Measurements from ENCODE around the gene ZNF575.
"Not testable (repeated sequence)": the region's sequence is repeated elsewhere in the genome, so short reads cannot be mapped to it uniquely, and the experiment has no call there.

Gene ZNF575

DNA sequence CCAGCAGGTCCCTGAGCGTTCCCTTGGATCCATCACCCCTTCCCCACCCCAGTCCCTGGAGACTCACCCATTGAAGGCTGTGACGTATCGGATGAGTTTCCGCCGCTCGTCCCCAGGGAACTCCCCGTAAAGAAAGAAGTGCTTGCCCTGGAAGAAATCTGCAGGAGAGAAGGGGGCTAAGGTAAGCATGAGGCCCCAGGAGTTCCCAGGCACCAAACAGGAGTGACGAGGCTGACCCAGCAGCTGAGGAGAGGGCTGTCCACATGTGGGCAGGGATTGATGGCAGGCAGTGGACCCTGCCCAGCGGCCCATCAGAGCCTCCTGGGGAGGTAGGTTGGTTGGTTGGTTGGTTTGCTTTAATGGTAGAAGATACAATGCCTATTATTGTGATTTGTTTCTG is 11.1 kb downstream of the ZNF575 start:
- DNase-seq (ENCODE audit: low spot score) = no peak

DNA sequence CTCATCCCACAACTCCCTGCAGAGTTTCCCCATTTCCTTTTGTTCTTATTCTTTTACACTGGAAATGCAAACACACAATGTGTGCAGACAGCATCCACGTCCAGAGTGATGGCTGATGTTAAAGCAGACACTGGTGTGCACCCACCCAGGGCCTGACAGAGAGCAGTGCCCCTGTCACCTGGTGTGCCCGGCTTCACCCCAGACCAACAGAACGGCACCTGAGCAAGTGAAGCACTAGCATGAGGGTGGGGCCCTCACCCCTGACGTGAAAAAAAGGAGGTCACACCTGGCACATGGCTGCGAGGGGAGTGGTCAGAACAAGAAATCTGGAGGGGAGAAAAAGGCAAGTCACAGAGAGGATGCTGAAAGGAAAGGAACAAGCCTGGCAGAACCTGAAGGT is 12.3 kb downstream of the ZNF575 start:
- no peak for DNase-seq (ENCODE audit: low spot score)

DNA sequence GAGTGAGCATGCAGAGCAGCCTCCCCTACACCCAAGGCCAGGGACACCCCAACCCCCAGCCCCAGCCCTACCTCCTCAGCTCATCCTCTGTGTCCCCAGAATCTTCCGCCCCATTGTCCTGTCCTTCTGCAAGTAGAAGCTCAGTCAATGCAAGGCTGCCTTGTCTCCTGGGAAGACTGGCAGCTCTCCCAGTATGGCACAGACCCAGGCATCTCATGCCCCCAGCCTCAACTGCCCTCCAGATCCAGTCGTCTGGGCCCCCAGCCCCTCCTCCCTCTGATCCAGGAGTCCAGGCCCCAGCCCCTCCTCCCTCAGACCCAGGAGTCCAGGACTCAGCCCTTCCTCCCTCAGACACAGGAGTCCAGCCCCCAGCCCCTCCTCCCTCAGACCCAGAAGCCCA is 13.0 kb downstream of the ZNF575 start:
- no peak for DNase-seq (ENCODE audit: low spot score)

DNA sequence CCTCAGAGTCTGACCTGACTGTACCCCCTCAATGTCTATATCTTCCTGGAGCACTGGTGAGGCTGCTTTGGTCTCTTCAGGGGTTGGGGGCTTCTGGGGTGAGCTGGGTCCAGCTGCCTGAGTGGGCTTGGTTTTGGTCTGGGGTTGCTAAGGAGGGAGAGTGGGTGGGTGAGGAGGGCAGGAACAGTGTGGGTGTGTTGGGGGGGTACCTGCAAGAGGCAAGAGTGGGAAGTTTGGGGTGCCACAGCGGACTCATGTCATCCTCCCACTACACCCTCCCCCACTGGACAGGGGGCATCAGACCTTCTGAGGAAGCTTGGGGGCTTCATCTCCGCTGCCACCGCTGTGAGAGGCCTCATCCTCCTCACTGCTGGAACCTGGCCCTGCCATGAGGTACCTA is 13.6 kb downstream of the ZNF575 start:
- no peak for DNase-seq (ENCODE audit: low spot score)

DNA sequence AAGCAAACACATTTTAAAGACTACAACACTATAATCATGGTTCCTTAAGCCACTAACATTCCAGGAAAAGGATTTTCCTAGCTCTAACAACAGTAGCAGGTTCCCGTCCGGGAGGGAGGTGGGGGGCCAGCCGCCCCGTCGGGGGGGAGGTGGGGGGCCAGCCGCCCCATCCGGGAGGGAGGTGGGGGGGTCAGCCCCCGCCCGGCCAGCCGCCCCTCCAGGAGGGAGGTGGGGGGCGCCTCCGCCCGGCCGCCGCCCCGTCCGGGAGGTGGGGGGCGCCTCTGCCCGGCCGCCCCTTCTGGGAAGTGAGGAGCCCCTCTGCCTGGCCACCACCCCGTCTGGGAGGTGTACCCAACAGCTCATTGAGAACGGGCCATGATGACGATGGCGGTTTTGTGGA is 14.9 kb downstream of the ZNF575 start:
- not testable (repeated sequence) for DNase-seq (ENCODE audit: low spot score)

DNA sequence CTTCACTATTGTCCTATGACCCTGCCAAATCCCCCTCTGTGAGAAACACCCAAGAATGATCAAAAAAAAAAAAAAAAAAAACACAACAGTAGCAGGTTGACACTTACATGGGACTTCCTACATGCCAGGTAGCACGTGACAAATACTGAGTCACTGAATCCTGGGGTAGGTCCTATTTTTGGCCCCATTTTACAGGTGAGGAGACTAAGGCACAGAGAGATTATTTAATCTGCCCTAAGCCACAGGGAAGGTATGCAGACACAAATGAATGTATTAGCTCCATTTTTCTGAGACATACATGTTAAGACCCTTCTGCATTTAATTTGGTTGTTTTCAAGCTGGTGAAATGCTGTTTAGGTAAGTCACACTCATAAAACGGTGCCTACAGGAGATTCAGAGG is 15.7 kb downstream of the ZNF575 start:
- DNase-seq (ENCODE audit: low spot score) = no peak

DNA sequence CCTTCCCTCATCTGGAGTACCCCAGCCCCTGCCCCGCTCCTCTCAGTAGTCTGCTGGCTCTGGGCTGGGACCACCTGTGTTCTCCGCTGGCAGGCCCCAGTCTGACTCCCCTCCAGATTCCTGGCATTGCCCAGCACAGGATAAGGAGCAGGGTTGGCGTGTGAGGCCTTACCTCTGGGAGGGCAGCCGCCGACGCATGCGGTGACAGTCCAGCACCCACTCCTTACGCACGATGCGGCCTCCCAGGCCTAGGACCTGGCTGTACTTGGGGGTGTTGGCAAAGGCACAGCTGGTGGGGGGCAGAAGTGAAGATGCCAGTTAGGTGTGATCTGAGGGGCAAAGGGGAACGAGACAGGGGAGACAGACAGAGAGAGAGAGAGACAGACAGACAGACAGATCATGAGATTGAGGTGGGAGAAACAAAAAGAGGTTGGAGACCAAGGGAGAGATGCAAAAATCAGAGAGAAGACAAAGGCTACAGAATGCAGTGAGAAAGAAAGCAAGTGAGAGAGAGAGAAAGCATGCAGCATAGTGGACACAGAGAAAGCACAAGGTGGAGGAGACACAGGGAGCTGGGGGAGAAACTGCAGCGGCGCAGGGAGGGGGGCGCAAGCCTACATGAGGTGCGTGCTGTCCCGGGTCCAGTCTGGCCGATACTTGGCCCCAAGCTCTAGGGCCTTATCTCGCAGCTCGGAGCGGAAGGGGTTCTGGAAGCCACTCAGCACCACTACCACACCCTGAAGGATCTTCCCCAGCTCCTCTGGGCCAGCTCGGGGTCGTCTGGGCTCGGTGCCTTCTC is 18.6 kb downstream of the ZNF575 start:
- no peak for DNase-seq (ENCODE audit: low spot score)

DNA sequence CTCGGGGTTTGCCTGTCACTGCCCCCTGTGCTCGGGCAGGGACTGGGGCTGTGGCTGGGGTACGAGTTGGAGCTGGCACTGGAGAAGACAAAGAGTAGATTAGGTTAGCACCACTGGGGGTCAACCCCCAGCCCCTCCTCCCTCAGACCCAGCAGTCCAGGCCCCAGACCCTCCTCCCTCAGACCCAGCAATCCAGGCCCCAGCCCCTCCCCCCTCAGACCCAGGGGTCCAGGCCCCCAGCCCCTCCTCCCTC is 19.1 kb downstream of the ZNF575 start:
- DNase-seq (ENCODE audit: low spot score) = no peak

DNA sequence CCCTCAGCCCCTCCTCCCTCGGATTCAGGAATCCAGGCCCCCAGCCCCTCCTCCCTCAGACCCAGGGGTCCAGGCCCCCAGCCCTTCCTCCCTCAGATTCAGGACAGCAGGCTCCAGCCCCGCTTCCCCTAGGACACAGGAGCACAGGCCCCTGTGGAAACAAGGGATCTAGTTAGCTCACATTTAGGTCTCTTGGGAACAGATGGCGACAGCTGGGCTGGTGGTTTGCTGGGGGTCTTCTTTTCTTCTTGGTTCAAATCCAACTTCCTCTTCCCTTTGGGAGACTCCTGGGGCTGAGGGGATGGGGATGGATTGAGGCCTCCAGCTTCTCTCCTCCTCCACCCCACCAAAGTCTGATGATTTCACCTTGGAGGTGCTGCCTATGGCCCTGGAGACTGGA is 19.6 kb downstream of the ZNF575 start:
- no peak for DNase-seq (ENCODE audit: low spot score)

DNA sequence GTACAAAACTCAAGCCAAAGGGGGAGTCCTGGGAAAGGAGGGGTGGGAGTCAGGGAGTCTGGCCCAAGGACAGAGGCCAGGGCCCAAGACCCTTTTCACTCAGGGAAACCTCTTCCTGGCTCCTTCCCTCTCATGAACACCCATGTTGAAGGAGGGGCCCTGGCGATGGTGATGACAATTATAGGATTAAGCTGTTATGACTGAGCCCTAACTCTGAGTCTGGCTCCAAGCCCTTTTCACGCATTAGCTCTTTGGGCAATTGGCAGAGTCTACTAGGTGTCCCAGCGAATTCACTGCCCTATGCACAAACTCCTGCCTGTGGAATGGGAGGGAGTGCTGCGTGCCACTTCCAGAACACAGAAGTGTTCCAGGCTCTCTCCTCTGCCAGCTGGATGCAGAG is 20.7 kb downstream of the ZNF575 start:
- DNase-seq (ENCODE audit: low spot score) = no peak

DNA sequence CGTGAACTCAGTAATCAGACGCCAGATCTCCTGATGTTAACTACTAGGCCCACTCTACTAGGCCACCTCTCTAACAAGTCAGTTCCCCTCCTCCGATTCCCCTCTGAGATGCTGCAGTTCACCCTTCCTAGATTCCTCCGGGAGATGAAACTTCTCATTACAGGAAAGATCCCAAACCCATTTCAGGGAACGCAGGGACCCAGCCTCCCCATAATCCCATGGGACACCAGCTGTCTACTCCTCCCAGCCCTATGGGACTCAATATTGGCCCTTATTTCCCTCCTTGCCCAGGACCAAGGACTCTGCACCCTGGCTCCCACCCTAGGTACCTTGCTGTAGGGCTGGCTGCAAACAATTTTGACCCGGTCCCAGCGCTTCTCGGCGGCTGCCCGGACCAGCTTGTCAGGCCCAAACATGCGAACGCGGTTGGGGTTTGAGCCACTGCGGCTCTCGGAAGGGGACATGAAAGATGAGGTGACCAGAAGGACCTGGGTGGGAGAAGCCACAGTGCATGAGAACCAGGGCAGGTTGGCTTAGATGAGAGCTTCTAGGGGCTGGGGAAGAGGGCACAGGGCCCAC is 21.4 kb downstream of the ZNF575 start:
- DNase-seq (ENCODE audit: low spot score) = no peak

DNA sequence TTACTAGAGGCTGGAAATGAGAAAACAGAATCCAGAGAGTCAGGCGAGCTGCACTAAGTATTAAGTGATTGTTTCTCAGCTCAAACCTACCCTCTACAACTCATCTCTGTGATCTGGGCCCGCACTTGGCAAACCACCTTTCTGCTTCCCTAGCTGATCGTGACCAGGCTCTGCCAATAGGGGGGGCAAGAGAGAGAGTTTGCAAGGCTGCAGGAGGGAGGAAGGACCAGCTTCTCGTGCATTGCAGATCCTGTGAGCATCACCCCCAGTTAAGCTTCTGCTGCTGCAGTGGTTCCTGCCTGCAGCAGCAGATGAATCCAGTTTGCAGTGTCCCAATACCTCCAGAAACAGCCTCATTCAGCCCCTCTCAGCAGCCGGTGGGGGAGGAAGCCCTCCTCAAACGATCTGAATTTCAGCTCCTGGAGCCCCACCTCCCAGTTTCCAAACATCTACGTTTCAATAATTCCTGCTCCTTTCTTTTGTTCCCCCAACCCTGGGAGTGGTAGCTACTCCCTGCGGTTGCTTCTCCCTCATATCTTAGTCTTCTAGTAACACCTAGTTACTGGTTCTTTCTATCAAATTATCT is 22.3 kb downstream of the ZNF575 start:
- peak; percentile 87 for DNase-seq (ENCODE audit: low spot score)

DNA sequence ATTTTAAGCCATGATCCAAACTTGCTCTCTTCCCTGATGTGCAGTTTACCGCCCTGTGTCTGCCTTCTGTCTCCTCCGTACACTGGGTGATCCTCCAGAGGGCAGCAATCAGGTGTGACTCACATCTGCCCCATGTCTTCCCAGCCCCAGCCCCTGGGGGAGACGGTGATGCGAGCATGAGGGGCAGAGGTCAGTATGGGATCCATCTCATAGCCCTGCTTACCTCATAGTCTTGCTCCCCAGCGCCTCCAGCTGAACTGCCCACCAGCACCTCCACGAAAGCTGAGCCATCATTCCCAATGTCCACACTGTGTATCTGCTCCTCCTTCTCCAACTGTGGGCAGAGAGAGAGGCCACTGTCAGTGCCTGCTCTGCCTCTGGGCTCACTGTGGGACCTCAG is 27.7 kb downstream of the ZNF575 start:
- DNase-seq (ENCODE audit: low spot score) = peak; percentile 17

DNA sequence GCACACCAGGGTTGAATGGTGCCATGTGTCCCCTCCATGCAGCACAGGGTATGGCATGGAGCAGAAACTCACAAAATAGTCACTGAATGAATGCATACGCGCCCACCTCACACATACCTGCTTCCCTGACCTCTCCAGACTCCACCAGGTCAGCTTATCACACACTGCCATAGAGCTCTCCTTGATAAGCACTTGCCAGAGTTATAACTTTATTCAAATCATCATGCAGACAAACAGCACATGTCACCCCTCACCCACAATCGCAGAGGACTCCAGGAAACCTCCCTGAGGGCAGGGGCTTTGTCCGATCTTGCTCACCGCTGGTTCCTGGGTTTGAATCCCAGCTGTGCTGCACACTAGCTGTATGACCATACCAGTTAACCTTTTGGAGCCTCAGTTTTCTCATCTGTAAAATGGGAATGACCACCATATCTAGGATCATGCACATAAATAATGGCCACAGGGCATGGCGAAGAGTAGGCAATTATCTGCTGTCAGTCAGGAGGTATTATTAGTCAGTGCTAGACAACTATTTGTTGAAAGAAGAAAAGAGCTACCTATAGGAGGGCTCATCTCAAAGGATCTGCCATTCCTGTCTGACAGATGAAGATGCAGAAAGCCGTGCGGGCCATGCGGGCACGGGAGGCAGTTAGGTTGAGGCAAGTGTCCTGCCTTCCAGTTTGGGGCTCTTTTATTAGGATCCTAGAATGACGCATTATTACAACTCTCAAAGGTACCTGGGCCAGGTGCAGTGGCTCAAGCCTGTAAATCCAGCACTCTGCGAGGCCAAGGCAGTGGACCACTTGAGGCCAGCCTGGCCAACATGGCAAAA is 28.4 kb downstream of the ZNF575 start:
- DNase-seq (ENCODE audit: low spot score) = no peak

DNA sequence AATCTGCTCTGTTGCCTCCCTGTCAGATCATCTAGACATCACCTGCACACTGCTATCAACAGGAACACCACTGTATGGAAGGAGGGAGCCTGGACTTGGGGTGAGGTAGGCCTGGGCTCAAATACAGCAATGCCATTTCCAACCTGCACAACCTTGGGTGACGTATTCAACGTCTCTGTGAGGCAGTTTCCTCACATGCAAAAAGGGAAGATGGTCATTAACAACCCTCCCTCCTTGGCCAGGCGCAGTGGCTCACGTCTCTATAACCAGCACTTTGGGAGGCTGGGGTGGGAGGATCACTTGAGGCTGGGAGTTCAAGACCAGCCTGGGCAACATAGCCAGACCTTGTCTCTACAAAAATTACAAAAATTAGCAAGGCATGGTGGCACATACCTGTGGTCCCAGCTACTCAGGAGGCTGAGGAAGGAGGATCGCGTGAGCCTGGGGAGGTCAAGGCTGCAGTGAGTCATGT is 29.3 kb downstream of the ZNF575 start:
- DNase-seq (ENCODE audit: low spot score) = no peak

DNA sequence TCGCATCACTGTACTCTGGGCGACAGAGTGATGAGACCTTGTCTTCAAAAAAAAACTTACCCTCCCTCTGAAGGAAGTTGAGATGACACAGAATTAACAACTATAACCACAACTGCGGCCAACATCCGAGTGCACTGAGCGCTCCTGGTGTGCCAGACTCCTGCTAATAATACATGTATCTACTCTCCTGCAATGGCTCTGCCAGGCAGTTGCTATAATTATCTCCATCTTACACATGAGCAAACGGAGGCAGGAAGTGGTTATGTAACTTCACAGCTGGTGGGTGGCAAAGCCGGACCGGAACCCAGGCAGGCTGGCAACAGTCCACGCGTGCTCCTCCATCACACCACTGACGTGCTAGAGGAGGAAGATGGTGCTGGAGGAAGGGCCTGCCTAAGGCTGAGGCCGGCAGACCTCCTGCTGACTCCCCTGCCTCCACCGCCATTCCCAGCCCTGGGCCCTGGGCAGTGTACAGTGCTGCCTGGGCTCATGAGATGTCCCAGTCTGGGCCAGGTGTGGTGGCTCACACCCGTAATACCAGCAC is 29.8 kb downstream of the ZNF575 start:
- DNase-seq (ENCODE audit: low spot score) = peak; percentile 78

DNA sequence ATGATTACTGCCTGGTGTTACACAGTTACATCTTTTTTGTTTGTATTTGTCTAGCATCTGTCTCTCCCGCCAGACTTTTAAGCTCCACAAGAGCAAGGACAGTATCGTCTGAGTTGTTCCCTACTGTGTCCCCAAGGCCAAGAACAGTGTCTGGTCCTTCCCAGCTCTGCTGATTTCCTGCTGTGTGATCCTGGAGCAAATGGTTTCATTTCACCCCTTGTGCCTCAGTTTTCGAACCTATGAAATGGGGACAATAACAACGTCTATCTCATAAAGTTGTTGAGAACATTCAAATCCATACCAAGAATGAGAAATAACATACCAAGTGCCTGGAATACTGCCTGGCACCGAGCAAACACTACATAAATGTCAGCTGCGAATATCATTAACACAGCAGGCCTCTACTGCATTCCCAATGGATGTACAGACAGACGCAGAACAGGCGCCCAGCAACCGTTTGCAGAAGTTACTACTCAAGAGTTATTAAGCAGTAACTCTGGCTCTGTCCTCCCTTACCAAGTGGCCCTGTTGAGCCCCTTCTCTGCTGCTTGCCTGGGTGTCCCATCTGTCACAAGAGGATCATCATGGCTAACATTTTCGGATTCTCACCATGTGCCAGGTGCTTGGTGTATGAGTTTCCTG is 30.9 kb downstream of the ZNF575 start:
- no peak for DNase-seq (ENCODE audit: low spot score)

DNA sequence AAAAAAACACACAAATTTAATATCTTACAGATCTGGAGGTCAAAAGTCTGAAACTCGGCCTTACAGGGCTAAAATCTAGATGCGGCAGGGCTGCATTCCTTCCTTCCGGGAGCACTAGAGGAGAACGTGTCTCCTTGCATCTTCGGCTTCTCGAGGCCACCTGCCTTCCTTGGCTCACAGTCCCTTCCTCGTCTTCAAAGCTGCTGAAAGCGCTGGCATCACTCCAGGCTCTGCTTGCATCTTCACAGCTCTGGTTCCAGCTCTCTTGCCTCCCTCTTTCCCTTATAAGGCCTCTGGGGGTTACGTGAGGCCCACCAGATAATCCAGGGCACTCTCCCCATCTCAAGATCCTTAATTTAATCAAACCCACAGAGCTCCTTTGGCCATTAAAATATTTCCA is 31.8 kb downstream of the ZNF575 start:
- DNase-seq (ENCODE audit: low spot score) = no peak

DNA sequence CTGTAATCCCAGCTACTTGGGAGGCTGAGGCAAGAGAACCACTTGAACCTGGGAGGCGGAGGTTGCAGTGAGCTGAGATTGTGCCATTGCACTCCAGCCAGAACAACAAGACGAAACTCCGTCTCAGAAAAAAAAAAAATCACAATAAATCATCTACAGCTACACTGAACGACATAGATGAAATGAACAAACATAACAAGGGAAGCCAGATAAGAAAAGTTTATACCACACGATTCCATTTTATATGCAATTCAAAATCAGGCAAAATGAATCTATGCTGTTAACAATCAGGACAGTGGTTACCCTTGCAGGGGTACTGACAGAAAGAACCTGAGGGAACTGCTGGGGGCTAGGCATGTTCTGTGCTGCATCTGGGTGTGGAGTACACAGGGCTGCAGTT is 36.7 kb downstream of the ZNF575 start:
- no peak for DNase-seq (ENCODE audit: low spot score)

DNA sequence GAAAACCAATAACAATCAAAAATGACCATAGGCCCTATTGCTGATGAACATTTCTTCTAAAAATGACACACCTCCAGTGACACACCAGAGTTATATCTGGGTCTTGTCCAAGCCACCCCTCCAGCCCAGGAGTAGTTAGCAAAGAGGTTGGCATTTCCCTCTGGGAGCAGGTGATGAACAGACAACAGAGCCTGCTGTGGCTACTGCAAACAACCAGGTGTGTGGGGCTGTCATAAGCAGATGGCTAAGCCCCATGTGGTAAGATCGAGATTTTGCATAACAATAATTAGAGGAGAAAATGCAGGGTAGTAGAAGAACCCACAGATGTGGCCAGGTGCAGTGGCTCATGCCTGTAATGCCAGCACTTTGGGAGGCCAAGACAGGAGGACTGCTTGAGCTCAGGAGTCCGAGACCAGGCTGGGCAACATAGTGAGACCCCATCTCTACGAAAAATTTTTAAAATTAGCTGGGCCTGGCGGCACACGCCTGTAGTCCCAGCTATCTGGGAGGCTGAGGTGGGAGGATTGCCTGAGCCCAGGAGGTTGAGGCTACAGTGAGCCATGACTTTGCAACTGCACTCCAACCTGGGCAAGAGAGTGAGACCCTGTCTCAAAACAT is 37.3 kb downstream of the ZNF575 start:
- DNase-seq (ENCODE audit: low spot score) = no peak

DNA sequence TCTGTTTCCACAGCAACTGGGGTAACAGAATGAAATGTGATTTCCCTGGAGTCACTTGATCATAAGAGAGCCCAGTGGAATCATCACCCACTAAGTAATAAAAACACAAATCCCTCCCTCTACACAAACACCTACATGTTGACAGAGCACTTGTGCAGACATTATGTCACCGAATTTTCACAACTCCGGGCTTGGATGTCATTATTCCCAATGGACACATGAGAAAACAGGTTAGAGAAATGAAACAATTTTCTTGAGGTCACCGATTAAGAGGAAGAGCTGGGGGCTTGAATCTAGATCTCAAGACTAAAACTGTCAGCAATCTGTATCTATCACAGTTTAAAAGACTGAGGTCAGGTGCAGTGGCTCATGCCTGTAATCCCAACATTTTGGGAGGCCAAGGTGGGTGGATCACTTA is 39.2 kb downstream of the ZNF575 start:
- no peak for DNase-seq (ENCODE audit: low spot score)
